Neuronal stem cell (in vitro differentiated cells): ENCODE results near the gene ANHX. TPM values are rescaled to one million over a fixed set of nuclear protein-coding genes. Genes with fewer than 3 reads are reported as not detected.

Experiments used
- DNase-seq: peaks from one replicate; pipeline ENCODE4 v3.0.0-alpha.2; 2013; ENCODE audit warnings: low spot score
- H2AFZ ChIP-seq: one replicate; pipeline ENCODE4 v1.6.1; 2013; ENCODE audit warnings: mild to moderate bottlenecking, low read length, inconsistent platforms
- H2AK5ac ChIP-seq: 2 replicates; pipeline ENCODE4 v1.6.1; 2013; ENCODE audit warnings: low read depth, mild to moderate bottlenecking, inconsistent platforms, low read length, moderate library complexity, mixed read lengths
- H2BK120ac ChIP-seq: 2 replicates; pipeline ENCODE4 v1.6.1; 2013; ENCODE audit warnings: low read depth, mild to moderate bottlenecking, inconsistent platforms, low read length, moderate library complexity, mixed read lengths
- H2BK12ac ChIP-seq: one replicate; pipeline ENCODE4 v1.6.1; 2013; ENCODE audit warnings: low read length, inconsistent platforms
- H2BK15ac ChIP-seq: 2 replicates; pipeline ENCODE4 v1.6.1; 2013; ENCODE audit warnings: mild to moderate bottlenecking, low read length, inconsistent platforms, mixed read lengths
- H2BK5ac ChIP-seq: one replicate; pipeline ENCODE4 v1.6.1; 2013; ENCODE audit warnings: inconsistent platforms, mild to moderate bottlenecking, low read length, moderate library complexity
- H3K14ac ChIP-seq: one replicate; pipeline ENCODE4 v1.6.1; 2013; ENCODE audit warnings: low read length, inconsistent platforms
- H3K18ac ChIP-seq: 2 replicates; pipeline ENCODE4 v1.6.1; 2013; ENCODE audit warnings: low read length, inconsistent platforms
- H3K23ac ChIP-seq: 2 replicates; pipeline ENCODE4 v1.6.1; 2013; ENCODE audit warnings: low read depth, mild to moderate bottlenecking, mixed read lengths, low read length, inconsistent platforms; ENCODE audit not compliant: poor library complexity
- H3K27ac ChIP-seq: replicated peaks from 3 replicates; pipeline ENCODE4 v1.5.1; 2013; ENCODE audit warnings: low read length, inconsistent platforms
- H3K27me3 ChIP-seq, 3 experiments: 2 replicates each; pipeline ENCODE4 v1.6.1; 2013; ENCODE audit warnings: low read length in 3 of 3, mild to moderate bottlenecking in 2 of 3, inconsistent platforms in 1 of 3, low read depth in 1 of 3, mixed read lengths in 1 of 3, moderate library complexity in 1 of 3; ENCODE audit not compliant: control insufficient read depth in 3 of 3, insufficient read depth in 3 of 3
- H3K36me3 ChIP-seq, 2 donors: replicated peaks in 1 of 2; 2 replicates each; pipeline ENCODE4 v1.6.1; 2013; ENCODE audit warnings: low read length in 2 of 2; ENCODE audit not compliant: control insufficient read depth in 2 of 2, insufficient read depth in 2 of 2
- H3K4ac ChIP-seq: 2 replicates; pipeline ENCODE4 v1.6.1; 2013; ENCODE audit warnings: inconsistent platforms, mild to moderate bottlenecking, low read length, moderate library complexity
- H3K4me1 ChIP-seq, 2 donors: 1 replicate in 1 of 2; 2 replicates in 1 of 2; pipeline ENCODE4 v1.6.1; 2013; ENCODE audit warnings: low read length in 2 of 2, low read depth in 1 of 2; ENCODE audit not compliant: control insufficient read depth in 2 of 2, insufficient read depth in 1 of 2
- H3K4me2 ChIP-seq: one replicate; pipeline ENCODE4 v1.6.1; 2013; ENCODE audit warnings: mild to moderate bottlenecking, low read length, inconsistent platforms; ENCODE audit not compliant: insufficient read depth, poor library complexity, severe bottlenecking
- H3K4me3 ChIP-seq, 2 donors: 2 replicates each; pipeline ENCODE4 v1.5.1; 2013; ENCODE audit warnings: low read length in 2 of 2, mild to moderate bottlenecking in 2 of 2, inconsistent platforms in 1 of 2, moderate library complexity in 1 of 2
- H3K79me1 ChIP-seq: one replicate; pipeline ENCODE4 v1.6.1; 2013; ENCODE audit warnings: low read depth, mild to moderate bottlenecking, inconsistent platforms, low read length, moderate library complexity
- H3K9ac ChIP-seq: one replicate; pipeline ENCODE4 v1.6.1; 2013; ENCODE audit warnings: mild to moderate bottlenecking, low read depth, low read length, inconsistent platforms; ENCODE audit not compliant: poor library complexity
- H3K9me3 ChIP-seq, 2 donors: replicated peaks in 1 of 2; 2 replicates each; pipeline versions ENCODE3 to v1.6.1; 2013; ENCODE audit warnings: low read length in 2 of 2, mild to moderate bottlenecking in 2 of 2, inconsistent platforms in 1 of 2, low read depth in 1 of 2, mixed read lengths in 1 of 2, moderate library complexity in 1 of 2; ENCODE audit not compliant: control insufficient read depth in 2 of 2, insufficient read depth in 1 of 2
- H4K8ac ChIP-seq: one replicate; pipeline ENCODE4 v1.6.1; 2013; ENCODE audit warnings: low read depth, mild to moderate bottlenecking, inconsistent platforms, low read length, moderate library complexity
- H4K91ac ChIP-seq: one replicate; pipeline ENCODE4 v1.6.1; 2013; ENCODE audit warnings: low read length, low read depth, mild to moderate bottlenecking, inconsistent platforms; ENCODE audit not compliant: poor library complexity
- WGBS, 2 donors: extraction: QIAGEN DNeasy Blood & Tissue Kit; methylation state at CpG; one replicate each; pipeline ENCODE4 v1.1.7; 2013; ENCODE audit warnings: missing lambda C conversion rate in 2 of 2, mixed read lengths in 1 of 2; ENCODE audit not compliant: insufficient read length in 2 of 2, insufficient replicate concordance in 1 of 2; ENCODE audit errors: extremely low coverage in 2 of 2; 5-methylcytosine and 5-hydroxymethylcytosine counted together
- small RNA-seq: library from polyadenylated mRNA; stranded (forward); fragments of <200 nt; extraction: miRNeasy Mini kit (QIAGEN cat#:217004); gene quantifications from one replicate; pipeline ENCODE3, GENCODE V24; 2013; ENCODE audit not compliant: insufficient read depth

Gene ANHX

GRCh38 chr12:133180669-133181068 lies 55.0 kb downstream of the ANHX start:
- peaks cover 11% of the 10 kb centered on the region for H3K79me1 ChIP-seq
- H2AFZ ChIP-seq, result peak overlapping the region; percentile 69
- H3K9me3 ChIP-seq, result peaks cover 28 to 47% of the 10 kb centered on the region in 2 donors
- no peak overlapping the region for H3K23ac ChIP-seq
- H2BK5ac ChIP-seq, result no peak overlapping the region
- H4K8ac ChIP-seq, result no peak overlapping the region
- no peak overlapping the region for H3K9ac ChIP-seq
- no peak overlapping the region for H2AK5ac ChIP-seq
- no peak overlapping the region for H4K91ac ChIP-seq
- H2BK12ac ChIP-seq, result no peak overlapping the region
- no peak overlapping the region for H3K18ac ChIP-seq
- no peak overlapping the region for H3K4me2 ChIP-seq
- H3K14ac ChIP-seq, result no peak overlapping the region
- no peak overlapping the region for H3K4ac ChIP-seq
- no CpG with 5 or more reads among the region's 8 CpGs for WGBS, 2 donors
- no peaks in the 10 kb centered on the region for H3K4me1 ChIP-seq
- no peak overlapping the region for H2BK15ac ChIP-seq
- H3K27me3 ChIP-seq, result no peaks in the 10 kb centered on the region
- no peak overlapping the region for H3K27ac ChIP-seq
- H2BK120ac ChIP-seq, result no peak overlapping the region
- peaks cover 25 to 35% of the 10 kb centered on the region in 2 donors for H3K36me3 ChIP-seq
- no peak for DNase-seq
- H3K4me3 ChIP-seq, result no peak overlapping the region

GRCh38 chr12:133174901-133175300 lies 60.8 kb downstream of the ANHX start:
- no CpG with 5 or more reads among the region's 1 CpG for WGBS, 2 donors
- no peak for DNase-seq
- no peak overlapping the region for H2BK120ac ChIP-seq
- no peaks in the 10 kb centered on the region for H3K36me3 ChIP-seq
- no peak overlapping the region for H3K18ac ChIP-seq
- no peak overlapping the region for H3K23ac ChIP-seq
- H2AFZ ChIP-seq, result no peak overlapping the region
- H3K9me3 ChIP-seq, result peaks cover 17 to 33% of the 10 kb centered on the region in 2 donors
- H4K91ac ChIP-seq, result no peak overlapping the region
- H2BK12ac ChIP-seq, result no peak overlapping the region
- H3K4me2 ChIP-seq, result no peak overlapping the region
- no peak overlapping the region for H2BK15ac ChIP-seq
- no peak overlapping the region for H3K14ac ChIP-seq
- H3K79me1 ChIP-seq, result no peaks in the 10 kb centered on the region
- H3K4ac ChIP-seq, result no peak overlapping the region
- no peak overlapping the region for H3K27ac ChIP-seq
- no peak overlapping the region for H4K8ac ChIP-seq
- no peak overlapping the region for H2BK5ac ChIP-seq
- no peak overlapping the region for H2AK5ac ChIP-seq
- H3K4me1 ChIP-seq, result no peaks in the 10 kb centered on the region
- H3K4me3 ChIP-seq, result no peak overlapping the region
- H3K9ac ChIP-seq, result no peak overlapping the region
- H3K27me3 ChIP-seq, result no peaks in the 10 kb centered on the region

GRCh38 chr12:133172491-133172890 lies 63.2 kb downstream of the ANHX start:
- no peak for DNase-seq
- H3K4me2 ChIP-seq, result no peak overlapping the region
- no CpG with 5 or more reads among the region's 1 CpG for WGBS, 2 donors
- no peak overlapping the region for H3K27ac ChIP-seq
- no peak overlapping the region for H2AFZ ChIP-seq
- no peak overlapping the region for H3K9ac ChIP-seq
- H3K4me1 ChIP-seq, result no peaks in the 10 kb centered on the region
- no peak overlapping the region for H2BK12ac ChIP-seq
- peaks cover 21 to 38% of the 10 kb centered on the region in 2 donors for H3K9me3 ChIP-seq
- no peak overlapping the region for H3K4me3 ChIP-seq
- H3K36me3 ChIP-seq, result no peaks in the 10 kb centered on the region
- H3K23ac ChIP-seq, result no peak overlapping the region
- no peaks in the 10 kb centered on the region for H3K27me3 ChIP-seq
- no peak overlapping the region for H2BK120ac ChIP-seq
- no peak overlapping the region for H2BK15ac ChIP-seq
- no peak overlapping the region for H2AK5ac ChIP-seq
- H3K18ac ChIP-seq, result no peak overlapping the region
- H3K79me1 ChIP-seq, result no peaks in the 10 kb centered on the region
- H3K4ac ChIP-seq, result no peak overlapping the region
- no peak overlapping the region for H2BK5ac ChIP-seq
- H4K8ac ChIP-seq, result no peak overlapping the region
- H4K91ac ChIP-seq, result no peak overlapping the region
- H3K14ac ChIP-seq, result no peak overlapping the region

Small RNAs within 50 kb of the gene (small RNA-seq; reads per million reads assigned to genes)
- not detected for gene RF00019
- gene RNU6-717P, result not detected
